ENCODE measurements around the gene BMPER.

Gene BMPER

DNA sequence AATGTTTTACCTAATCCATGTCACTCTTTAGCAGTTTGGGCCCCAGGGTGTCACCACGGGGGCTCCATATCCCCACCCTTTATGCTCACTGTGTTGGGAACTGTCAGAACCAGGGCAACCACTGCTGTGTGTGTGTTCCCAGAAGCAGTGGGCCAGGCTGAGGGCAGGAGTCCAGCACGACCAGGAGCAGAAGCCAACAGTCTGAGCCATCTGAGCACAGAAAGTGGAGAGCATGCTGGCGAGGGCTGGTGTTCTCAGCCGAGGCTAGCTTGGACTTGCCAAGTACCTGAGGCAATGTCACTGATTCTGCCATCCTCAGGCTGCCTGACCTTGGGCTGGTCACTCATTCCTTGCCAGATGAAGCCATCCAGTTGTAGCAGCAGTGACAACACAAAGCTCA is 285.0 kb downstream of the BMPER start:
- TF ChIP-seq, protein P1, sequence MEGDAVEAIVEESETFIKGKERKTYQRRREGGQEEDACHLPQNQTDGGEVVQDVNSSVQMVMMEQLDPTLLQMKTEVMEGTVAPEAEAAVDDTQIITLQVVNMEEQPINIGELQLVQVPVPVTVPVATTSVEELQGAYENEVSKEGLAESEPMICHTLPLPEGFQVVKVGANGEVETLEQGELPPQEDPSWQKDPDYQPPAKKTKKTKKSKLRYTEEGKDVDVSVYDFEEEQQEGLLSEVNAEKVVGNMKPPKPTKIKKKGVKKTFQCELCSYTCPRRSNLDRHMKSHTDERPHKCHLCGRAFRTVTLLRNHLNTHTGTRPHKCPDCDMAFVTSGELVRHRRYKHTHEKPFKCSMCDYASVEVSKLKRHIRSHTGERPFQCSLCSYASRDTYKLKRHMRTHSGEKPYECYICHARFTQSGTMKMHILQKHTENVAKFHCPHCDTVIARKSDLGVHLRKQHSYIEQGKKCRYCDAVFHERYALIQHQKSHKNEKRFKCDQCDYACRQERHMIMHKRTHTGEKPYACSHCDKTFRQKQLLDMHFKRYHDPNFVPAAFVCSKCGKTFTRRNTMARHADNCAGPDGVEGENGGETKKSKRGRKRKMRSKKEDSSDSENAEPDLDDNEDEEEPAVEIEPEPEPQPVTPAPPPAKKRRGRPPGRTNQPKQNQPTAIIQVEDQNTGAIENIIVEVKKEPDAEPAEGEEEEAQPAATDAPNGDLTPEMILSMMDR (IDR thresholded peaks at IDR 0.05; ENCODE audit: borderline replicate concordance, control extremely low read depth, extremely low read depth, insufficient read depth, missing control alignments), result no peak
- no peak for DNase-seq (ENCODE audit: low spot score)
- in situ Hi-C loops (cut with MboI; ENCODE audit: low sequenced_read_pairs, unreplicated experiment), result no loop called here

- DNase-seq (ENCODE audit: low spot score), result no peak
- in situ Hi-C loops (cut with MboI; ENCODE audit: low sequenced_read_pairs, unreplicated experiment), result no loop called here
- TF ChIP-seq, protein P1 (IDR thresholded peaks at IDR 0.05; ENCODE audit: borderline replicate concordance, control extremely low read depth, extremely low read depth, insufficient read depth, missing control alignments), result no peak
Measured at GRCh38 chr7:34191162-34191561, 285.8 kb downstream of the BMPER start.

GRCh38 chr7:34191771-34192479 is 286.6 kb downstream of the BMPER start:
- in situ Hi-C loops (cut with MboI; ENCODE audit: low sequenced_read_pairs, unreplicated experiment), result no loop called here
- DNase-seq (ENCODE audit: low spot score), result no peak
- TF ChIP-seq, protein P1 (IDR thresholded peaks at IDR 0.05; ENCODE audit: borderline replicate concordance, control extremely low read depth, extremely low read depth, insufficient read depth, missing control alignments), result no peak

DNA sequence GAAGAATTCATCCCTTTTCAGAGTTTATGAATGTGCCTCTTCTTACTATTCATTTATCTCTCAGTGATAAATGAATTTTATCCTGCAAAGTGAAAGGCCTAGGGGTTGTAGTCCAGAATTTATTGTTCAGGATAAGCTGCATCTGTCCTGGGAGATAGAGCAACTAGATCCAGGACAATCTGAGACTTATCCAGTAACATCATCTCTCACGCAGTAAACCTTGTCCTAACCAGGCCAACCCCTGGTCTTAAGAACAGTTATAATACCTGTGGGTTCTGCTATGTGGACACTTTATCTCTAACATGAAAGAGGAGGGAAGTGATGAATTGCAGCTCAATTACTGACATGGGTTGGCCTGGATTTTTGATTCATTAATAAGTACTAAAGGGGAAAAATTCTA is 287.6 kb downstream of the BMPER start:
- in situ Hi-C loops (cut with MboI; ENCODE audit: low sequenced_read_pairs, unreplicated experiment), result no loop called here
- TF ChIP-seq, protein P1 (IDR thresholded peaks at IDR 0.05; ENCODE audit: borderline replicate concordance, control extremely low read depth, extremely low read depth, insufficient read depth, missing control alignments), result no peak
- DNase-seq (ENCODE audit: low spot score), result no peak

GRCh38 chr7:34198231-34198641 is 292.9 kb downstream of the BMPER start:
- DNase-seq (ENCODE audit: low spot score), result no peak
- TF ChIP-seq, protein P1 (IDR thresholded peaks at IDR 0.05; ENCODE audit: borderline replicate concordance, control extremely low read depth, extremely low read depth, insufficient read depth, missing control alignments), result no peak
- in situ Hi-C loops (cut with MboI; ENCODE audit: low sequenced_read_pairs, unreplicated experiment), result no loop called here

Measured in GM13976 (cell line).